Astrocyte (in vitro differentiated cells and primary cell): ENCODE data around the gene CDC40.

Experiments used
- EZH2 ChIP-seq: IDR thresholded peaks from 2 replicates; pipeline ENCODE4 v1.6.1; 2012; ENCODE audit warnings: mild to moderate bottlenecking, low read length, inconsistent platforms; ENCODE audit not compliant: insufficient read depth
- TF ChIP-seq, protein P1 (sequence below): IDR thresholded peaks from 2 replicates; pipeline ENCODE4 v1.5.1; 2011; ENCODE audit warnings: low read depth, mild to moderate bottlenecking, inconsistent platforms, low read length, moderate library complexity; ENCODE audit not compliant: insufficient read depth

DNA sequence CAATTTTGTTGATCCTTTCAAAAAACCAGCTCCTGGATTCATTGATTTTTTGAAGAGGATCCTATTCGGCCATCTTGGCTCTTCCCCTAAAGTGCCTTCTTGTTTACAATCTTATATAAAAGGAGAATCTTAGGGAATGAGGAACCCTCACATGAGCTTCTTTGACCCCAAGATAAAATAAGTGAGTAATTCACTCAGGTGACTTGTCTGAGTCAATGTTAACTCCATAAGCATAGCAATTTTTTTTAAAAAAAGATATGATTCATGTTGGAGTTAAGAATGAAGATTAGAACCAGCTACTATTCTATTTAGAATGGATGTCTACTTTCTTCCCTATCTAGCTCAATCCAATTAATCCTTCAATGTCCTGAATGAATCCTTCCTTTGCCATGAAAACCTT, 21.7 kb upstream of the CDC40 start:
- no peak for TF ChIP-seq EZH2
- TF ChIP-seq, protein P1, sequence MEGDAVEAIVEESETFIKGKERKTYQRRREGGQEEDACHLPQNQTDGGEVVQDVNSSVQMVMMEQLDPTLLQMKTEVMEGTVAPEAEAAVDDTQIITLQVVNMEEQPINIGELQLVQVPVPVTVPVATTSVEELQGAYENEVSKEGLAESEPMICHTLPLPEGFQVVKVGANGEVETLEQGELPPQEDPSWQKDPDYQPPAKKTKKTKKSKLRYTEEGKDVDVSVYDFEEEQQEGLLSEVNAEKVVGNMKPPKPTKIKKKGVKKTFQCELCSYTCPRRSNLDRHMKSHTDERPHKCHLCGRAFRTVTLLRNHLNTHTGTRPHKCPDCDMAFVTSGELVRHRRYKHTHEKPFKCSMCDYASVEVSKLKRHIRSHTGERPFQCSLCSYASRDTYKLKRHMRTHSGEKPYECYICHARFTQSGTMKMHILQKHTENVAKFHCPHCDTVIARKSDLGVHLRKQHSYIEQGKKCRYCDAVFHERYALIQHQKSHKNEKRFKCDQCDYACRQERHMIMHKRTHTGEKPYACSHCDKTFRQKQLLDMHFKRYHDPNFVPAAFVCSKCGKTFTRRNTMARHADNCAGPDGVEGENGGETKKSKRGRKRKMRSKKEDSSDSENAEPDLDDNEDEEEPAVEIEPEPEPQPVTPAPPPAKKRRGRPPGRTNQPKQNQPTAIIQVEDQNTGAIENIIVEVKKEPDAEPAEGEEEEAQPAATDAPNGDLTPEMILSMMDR: no peak
